ENCODE measurements around the gene TMEM178A.

Gene TMEM178A

GRCh38 chr2:39679805-39680204 lies 14.1 kb downstream of the TMEM178A start:
- DNase-seq (ENCODE audit: low read depth): no peak

- DNase-seq (ENCODE audit: low read depth): no peak
Measured at GRCh38 chr2:39682066-39682692, 16.5 kb downstream of the TMEM178A start.

- no peak for DNase-seq (ENCODE audit: low read depth)
Measured at GRCh38 chr2:39683022-39683699, 17.4 kb downstream of the TMEM178A start.

- DNase-seq (ENCODE audit: low read depth): no peak
Measured at GRCh38 chr2:39684464-39684863, 18.7 kb downstream of the TMEM178A start.

GRCh38 chr2:39685126-39685525 lies 19.4 kb downstream of the TMEM178A start:
- DNase-seq (ENCODE audit: low read depth): no peak

GRCh38 chr2:39686456-39686855 lies 20.7 kb downstream of the TMEM178A start:
- DNase-seq (ENCODE audit: low read depth): no peak

GRCh38 chr2:39688181-39688580 lies 22.5 kb downstream of the TMEM178A start:
- no peak for DNase-seq (ENCODE audit: low read depth)

- no peak for DNase-seq (ENCODE audit: low read depth)
Measured at GRCh38 chr2:39689272-39689841, 23.6 kb downstream of the TMEM178A start.

GRCh38 chr2:39689876-39690275 lies 24.2 kb downstream of the TMEM178A start:
- DNase-seq (ENCODE audit: low read depth): no peak

GRCh38 chr2:39693245-39693644 lies 27.5 kb downstream of the TMEM178A start:
- DNase-seq (ENCODE audit: low read depth): no peak

GRCh38 chr2:39696101-39696553 lies 30.4 kb downstream of the TMEM178A start:
- DNase-seq (ENCODE audit: low read depth): peak; percentile 98

GRCh38 chr2:39696838-39697237 lies 31.1 kb downstream of the TMEM178A start:
- DNase-seq (ENCODE audit: low read depth): peak; percentile 89

GRCh38 chr2:39697454-39697853 lies 31.7 kb downstream of the TMEM178A start:
- DNase-seq (ENCODE audit: low read depth): no peak

GRCh38 chr2:39701137-39701536 lies 35.4 kb downstream of the TMEM178A start:
- no peak for DNase-seq (ENCODE audit: low read depth)

- no peak for DNase-seq (ENCODE audit: low read depth)
Measured at GRCh38 chr2:39703181-39703872, 37.6 kb downstream of the TMEM178A start.

GRCh38 chr2:39704540-39704939 lies 38.8 kb downstream of the TMEM178A start:
- no peak for DNase-seq (ENCODE audit: low read depth)

GRCh38 chr2:39705638-39706037 lies 39.9 kb downstream of the TMEM178A start:
- no peak for DNase-seq (ENCODE audit: low read depth)

- DNase-seq (ENCODE audit: low read depth): no peak
Measured at GRCh38 chr2:39706312-39706711, 40.6 kb downstream of the TMEM178A start.

GRCh38 chr2:39706945-39707344 lies 41.2 kb downstream of the TMEM178A start:
- no peak for DNase-seq (ENCODE audit: low read depth)

GRCh38 chr2:39708003-39708402 lies 42.3 kb downstream of the TMEM178A start:
- no peak for DNase-seq (ENCODE audit: low read depth)

- no peak for DNase-seq (ENCODE audit: low read depth)
Measured at GRCh38 chr2:39710807-39711206, 45.1 kb downstream of the TMEM178A start.

- peak; percentile 44 for DNase-seq (ENCODE audit: low read depth)
Measured at GRCh38 chr2:39712953-39713352, 47.2 kb downstream of the TMEM178A start.

GRCh38 chr2:39715095-39715494 lies 49.4 kb downstream of the TMEM178A start:
- DNase-seq (ENCODE audit: low read depth): no peak

Data from iris pigment epithelial cell (primary cell).